Lung (tissue), 12 donors: Measurements from ENCODE around the gene GNG14. TPM values are rescaled to one million over a fixed set of nuclear protein-coding genes. Genes with fewer than 3 reads are reported as not detected.

Experiments used
- ATAC-seq: fragments of 200-7000 bp; cut with Tn5 transposase; one replicate; pipeline ENCODE4 v1.9.1; 2020; ENCODE audit warnings: moderate number of reproducible peaks; ENCODE audit not compliant: insufficient read depth, low FRiP score
- DNase-seq, 3 donors: peaks; one replicate each; pipeline ENCODE4 v3.0.0-alpha.2; 2013 to 2017
- H3K27ac ChIP-seq, 2 donors: one replicate each; pipeline ENCODE4 v1.5.1; 2013; ENCODE audit warnings: mild to moderate bottlenecking in 2 of 2, moderate library complexity in 2 of 2, control low read depth in 1 of 2, inconsistent platforms in 1 of 2, low read depth in 1 of 2, low read length in 1 of 2
- H3K27me3 ChIP-seq, 3 donors: one replicate each; pipeline ENCODE4 v1.5.1; 2013; ENCODE audit warnings: low read length in 2 of 3; ENCODE audit not compliant: control insufficient read depth in 3 of 3, insufficient read depth in 3 of 3
- H3K36me3 ChIP-seq, 4 donors: one replicate each; pipeline ENCODE4 v1.5.1; 2013; ENCODE audit warnings: low read length in 4 of 4, mild to moderate bottlenecking in 1 of 4, moderate library complexity in 1 of 4; ENCODE audit not compliant: control insufficient read depth in 4 of 4, insufficient read depth in 4 of 4
- H3K4me1 ChIP-seq, 5 donors: one replicate each; pipeline ENCODE4 v1.5.1; 2013; ENCODE audit warnings: low read length in 5 of 5, mild to moderate bottlenecking in 2 of 5, moderate library complexity in 1 of 5; ENCODE audit not compliant: control insufficient read depth in 5 of 5, insufficient read depth in 5 of 5
- H3K4me3 ChIP-seq: one replicate; pipeline ENCODE4 v1.5.1; 2013; ENCODE audit warnings: mild to moderate bottlenecking, control low read depth, moderate library complexity
- H3K9ac ChIP-seq, 2 donors: one replicate each; pipeline ENCODE4 v1.5.1; 2013; ENCODE audit warnings: low read length in 2 of 2, control low read depth in 1 of 2; ENCODE audit not compliant: insufficient read depth in 1 of 2
- H3K9me3 ChIP-seq, 4 donors: one replicate each; pipeline ENCODE4 v1.5.1; 2013; ENCODE audit warnings: low read length in 3 of 4, mild to moderate bottlenecking in 1 of 4, moderate library complexity in 1 of 4; ENCODE audit not compliant: control insufficient read depth in 4 of 4, insufficient read depth in 3 of 4
- CTCF ChIP-seq: IDR thresholded peaks from 2 replicates; pipeline ENCODE4 v1.5.1; 2012; ENCODE audit warnings: mild to moderate bottlenecking; ENCODE audit errors: control extremely low read depth, extremely low read depth
- WGBS, 2 donors: extraction: QIAGEN DNeasy Blood & Tissue Kit; methylation state at CpG; one replicate each; pipeline ENCODE4 v1.1.7; 2013; 5-methylcytosine and 5-hydroxymethylcytosine counted together
- polyA plus RNA-seq, 2 donors: library from polyadenylated mRNA; stranded (reverse); fragments of 200-250 nt; gene quantifications; one replicate each; pipeline ENCODE4 v1.2.1, GENCODE V29; 2013
- total RNA-seq, 2 donors: library from RNA; depleted of rRNA in 1 of 2; stranded (reverse); fragments of >200 nt in 1 of 2; gene quantifications; one replicate each; pipeline ENCODE4 v1.2.1, GENCODE V29; 2014 to 2021
- donor health status: control.
- donor health status: control.
- donor health status: Bipolar disorder and iron deficiency.
- donor health status: healthy.
- donor health status: DM: yes; HTN: yes; CAD: no.

Gene GNG14
- total and polyA plus RNA-seq, 4 donors = not detected

GRCh38 chr19:12652219-12652618 lies 35.6 kb upstream of the GNG14 start:
- DNase-seq (no peak), ATAC-seq (no peak)
- H3K9ac ChIP-seq = no peak overlapping the region
- H3K4me3 ChIP-seq = no peak overlapping the region
- H3K27me3 ChIP-seq = no peaks in the 10 kb centered on the region
- H3K27ac ChIP-seq = no peak overlapping the region
- H3K36me3 ChIP-seq = peaks cover 6 to 28% (median 9%) of the 10 kb centered on the region in 4 donors
- 90 to 93% methylated on average over 6 of the region's 6 CpGs for WGBS, 2 donors
- TF ChIP-seq CTCF = no peak
- peaks cover 0 to 5% (median 0%) of the 10 kb centered on the region in 5 donors for H3K4me1 ChIP-seq
- H3K9me3 ChIP-seq = no peaks in the 10 kb centered on the region

GRCh38 chr19:12655546-12655945 lies 32.3 kb upstream of the GNG14 start:
- no peak for DNase-seq
- TF ChIP-seq CTCF = no peak
- no peaks in the 10 kb centered on the region for H3K9me3 ChIP-seq
- no peak overlapping the region for H3K9ac ChIP-seq
- H3K4me1 ChIP-seq = no peaks in the 10 kb centered on the region
- peaks cover 9 to 40% (median 11%) of the 10 kb centered on the region in 4 donors for H3K36me3 ChIP-seq
- H3K27ac ChIP-seq = no peak overlapping the region
- 95 to 98% methylated on average over 8 of the region's 8 CpGs for WGBS, 2 donors
- H3K4me3 ChIP-seq = no peak overlapping the region
- no peak for ATAC-seq
- no peaks in the 10 kb centered on the region for H3K27me3 ChIP-seq

- DNase-seq (no peak), ATAC-seq (no peak)
- Histone ChIP-seq H3K36me3 (peaks cover 13 to 42% (median 16%) of the 10 kb centered on the region in 4 donors), H3K4me3 (no peak overlapping the region), H3K9me3 (no peaks in the 10 kb centered on the region), H3K27ac (no peak overlapping the region), H3K27me3 (no peaks in the 10 kb centered on the region), H3K4me1 (no peaks in the 10 kb centered on the region), H3K9ac (no peak overlapping the region)
- TF ChIP-seq CTCF = no peak
- WGBS, 2 donors = 81 to 88% methylated on average over 46 to 50 of the region's 50 CpGs
Observed at GRCh38 chr19:12656899-12657571, 30.8 kb upstream of the GNG14 start.

- H3K4me1 ChIP-seq = no peaks in the 10 kb centered on the region
- H3K27ac ChIP-seq = no peak overlapping the region
- no peak for DNase-seq
- no peaks in the 10 kb centered on the region for H3K9me3 ChIP-seq
- no peak overlapping the region for H3K9ac ChIP-seq
- 95 to 97% methylated on average over 20 to 22 of the region's 22 CpGs for WGBS, 2 donors
- H3K36me3 ChIP-seq = peaks cover 13 to 40% (median 16%) of the 10 kb centered on the region in 4 donors
- no peak for TF ChIP-seq CTCF
- no peak overlapping the region for H3K4me3 ChIP-seq
- no peak for ATAC-seq
- H3K27me3 ChIP-seq = no peaks in the 10 kb centered on the region
Observed at GRCh38 chr19:12657966-12658365, 29.8 kb upstream of the GNG14 start.
